NT2/D1 (cell line): ENCODE data around the gene FAM237B.
A peak's percentile ranks its signal among the peaks of the same experiment; 100 is the strongest.
"Not testable (repeated sequence)": the region's sequence is repeated elsewhere in the genome, so short reads cannot be mapped to it uniquely, and the experiment has no call there.

Source experiments
- DNase-seq: peaks from one replicate; pipeline ENCODE4 v3.0.0-alpha.2; 2011; ENCODE audit warnings: low read depth, low spot score
- H3K27me3 ChIP-seq: 2 replicates; pipeline ENCODE4 v1.6.0; 2011; ENCODE audit warnings: mild to moderate bottlenecking; ENCODE audit not compliant: insufficient read length, insufficient read depth
- H3K36me3 ChIP-seq: 2 replicates; pipeline ENCODE4 v1.6.1; 2011; ENCODE audit warnings: mild to moderate bottlenecking, low read length, mixed read lengths; ENCODE audit not compliant: insufficient read depth, insufficient read length
- H3K4me1 ChIP-seq: 2 replicates; pipeline ENCODE4 v1.5.1; 2011; ENCODE audit not compliant: insufficient read depth, insufficient read length
- H3K4me3 ChIP-seq: 2 replicates; pipeline ENCODE4 v1.5.1; 2011; ENCODE audit warnings: low read depth; ENCODE audit not compliant: insufficient read length
- H3K9ac ChIP-seq: 2 replicates; pipeline ENCODE4 v1.6.0; 2011; ENCODE audit warnings: low read depth; ENCODE audit not compliant: insufficient read length
- H3K9me3 ChIP-seq: 2 replicates; pipeline ENCODE4 v1.5.1; 2011; ENCODE audit warnings: mild to moderate bottlenecking, low read length; ENCODE audit not compliant: insufficient read depth
- SUZ12 ChIP-seq: IDR thresholded peaks from 2 replicates; pipeline ENCODE4 v1.6.1; 2011; ENCODE audit not compliant: insufficient read length, insufficient read depth; ENCODE audit errors: extremely low read depth
- YY1 ChIP-seq: IDR thresholded peaks from 2 replicates; pipeline ENCODE4 v1.6.1; 2011; ENCODE audit not compliant: insufficient read length, insufficient read depth
- ZNF274 ChIP-seq: IDR thresholded peaks from 2 replicates; pipeline ENCODE4 v1.6.1; 2011; ENCODE audit warnings: mild to moderate bottlenecking, low read depth, low read length

FAM237B gene

DNA sequence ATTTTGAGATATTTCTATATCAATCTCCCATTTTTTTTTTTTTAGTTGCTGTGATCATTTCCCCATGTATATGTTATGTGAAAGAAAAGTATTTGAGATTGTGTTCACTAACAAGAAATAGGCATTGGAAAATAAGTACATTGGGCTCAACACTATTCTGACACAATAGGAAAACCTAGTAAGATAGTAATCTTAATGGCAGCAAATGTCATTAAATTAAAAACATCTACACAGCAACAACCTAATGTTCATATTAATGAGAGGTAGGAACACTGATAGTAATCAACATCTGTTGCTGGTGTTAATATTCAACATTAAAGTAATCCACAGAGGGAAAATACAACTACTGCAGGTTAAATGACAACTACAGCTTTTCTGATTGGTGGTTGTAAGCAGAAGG, 23.9 kb upstream of the FAM237B start:
- no peak overlapping the region for H3K4me3 ChIP-seq
- no peaks in the 10 kb centered on the region for H3K4me1 ChIP-seq
- no peaks in the 10 kb centered on the region for H3K9me3 ChIP-seq
- TF ChIP-seq SUZ12 (no peak), YY1 (no peak), ZNF274 (no peak)
- no peak for DNase-seq
- H3K9ac ChIP-seq = no peak overlapping the region
- H3K36me3 ChIP-seq = no peaks in the 10 kb centered on the region
- H3K27me3 ChIP-seq = no peaks in the 10 kb centered on the region

DNA sequence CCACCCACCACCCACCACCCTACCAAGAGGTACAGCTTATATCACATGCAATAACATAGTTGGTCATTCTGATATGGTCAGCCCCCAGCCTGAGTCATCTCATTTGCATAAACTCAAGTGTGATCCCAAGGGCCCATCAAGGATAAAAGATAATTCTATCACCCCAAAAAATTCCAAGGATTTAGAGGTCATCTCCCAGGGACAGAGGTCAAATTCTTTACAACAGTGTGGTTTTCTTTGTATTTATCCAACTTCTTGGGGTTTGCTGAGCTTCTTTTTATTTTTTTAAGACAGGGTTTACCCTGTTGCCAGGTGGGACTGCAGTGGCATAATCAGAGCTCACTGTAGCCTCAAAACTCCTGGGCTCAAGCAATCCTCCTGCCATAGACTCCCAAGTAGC, 16.0 kb upstream of the FAM237B start:
- no peaks in the 10 kb centered on the region for H3K4me1 ChIP-seq
- no peak for TF ChIP-seq SUZ12
- DNase-seq = no peak
- H3K36me3 ChIP-seq = no peaks in the 10 kb centered on the region
- no peaks in the 10 kb centered on the region for H3K27me3 ChIP-seq
- H3K9me3 ChIP-seq = no peaks in the 10 kb centered on the region
- H3K4me3 ChIP-seq = no peak overlapping the region
- no peak overlapping the region for H3K9ac ChIP-seq

DNA sequence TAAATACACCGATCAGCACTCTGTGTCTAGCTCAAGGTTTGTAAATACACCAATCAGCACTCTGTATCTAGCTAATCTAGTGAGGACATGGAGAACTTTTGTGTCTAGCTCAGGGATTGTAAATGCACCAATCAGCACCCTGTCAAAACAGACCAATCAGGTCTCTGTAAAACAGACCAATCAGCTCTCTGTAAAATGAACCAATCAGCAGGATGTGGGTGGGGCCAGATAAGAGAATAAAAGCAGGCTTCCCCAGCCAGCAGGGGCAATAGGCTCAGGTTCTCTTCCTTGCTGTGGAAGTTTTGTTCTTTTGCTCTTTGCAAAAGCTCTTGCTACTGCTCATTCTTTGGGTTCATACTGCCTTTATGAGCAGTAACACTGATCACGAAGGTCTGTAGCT, 13.8 kb upstream of the FAM237B start:
- not testable (repeated sequence) for H3K9me3 ChIP-seq

DNA sequence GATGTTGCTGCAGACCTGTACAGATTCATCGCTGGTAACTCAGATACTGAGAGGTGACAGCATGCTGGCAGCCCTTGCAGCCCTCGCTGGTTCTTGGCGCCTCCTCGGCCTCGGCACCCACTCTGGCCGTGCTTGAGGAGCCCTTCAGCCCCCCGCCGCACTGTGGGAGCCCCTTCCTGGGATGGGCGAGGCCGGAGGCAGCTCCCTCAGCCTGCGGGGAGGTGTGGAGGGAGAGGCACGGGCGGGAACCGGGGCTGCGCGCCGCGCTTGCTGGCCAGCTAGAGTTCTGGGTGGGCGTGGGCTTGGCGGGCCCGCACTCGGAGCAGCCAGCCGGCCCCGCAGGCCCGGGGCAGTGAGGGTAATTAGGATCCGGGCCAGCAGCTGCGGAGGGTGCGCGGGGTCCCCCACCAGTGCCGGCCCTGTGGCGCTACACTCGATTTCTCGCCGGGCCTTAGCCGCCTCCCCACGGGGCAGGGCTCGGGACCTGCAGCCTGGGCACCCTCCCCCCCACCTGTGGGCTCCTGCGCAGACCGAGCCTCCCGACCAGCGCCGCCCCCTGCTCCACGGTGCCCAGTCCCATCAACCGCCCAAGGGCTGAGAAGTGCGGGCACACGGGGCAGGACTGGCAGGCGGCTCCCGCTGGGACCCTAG, 13.2 kb upstream of the FAM237B start:
- no peak for TF ChIP-seq ZNF274
- no peak for TF ChIP-seq YY1
- H3K36me3 ChIP-seq = no peaks in the 10 kb centered on the region
- no peaks in the 10 kb centered on the region for H3K4me1 ChIP-seq
- H3K27me3 ChIP-seq = no peaks in the 10 kb centered on the region
- no peak overlapping the region for H3K4me3 ChIP-seq
- no peaks in the 10 kb centered on the region for H3K9me3 ChIP-seq
- no peak overlapping the region for H3K9ac ChIP-seq
- no peak for DNase-seq

More for the DNA sequence above, 13.8 kb upstream of the FAM237B start:
- H3K4me3 ChIP-seq, DNase-seq, H3K9ac ChIP-seq, H3K4me1 ChIP-seq, H3K36me3 ChIP-seq, H3K27me3 ChIP-seq: not testable (repeated sequence)

DNA sequence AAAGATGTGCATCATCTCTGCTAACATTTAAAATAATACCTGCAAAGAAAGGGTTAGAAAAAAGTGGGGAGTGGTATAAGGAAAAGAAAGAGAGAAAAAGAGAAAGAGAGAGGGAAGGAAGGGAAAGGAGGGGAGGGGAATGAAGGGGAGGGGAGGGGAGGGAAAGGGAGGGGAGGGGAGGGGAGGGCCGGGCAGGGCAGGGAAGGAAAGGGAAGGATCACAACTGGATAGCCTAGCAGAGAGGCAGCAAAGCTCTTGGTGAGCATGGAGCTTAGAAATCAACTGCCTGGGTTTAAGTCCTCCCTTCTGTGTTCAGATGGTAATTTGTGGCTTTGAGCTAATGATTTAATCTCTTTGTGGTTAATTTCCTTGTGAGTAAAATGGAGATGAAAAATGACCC, 5.4 kb upstream of the FAM237B start:
- Histone ChIP-seq H3K4me3 (no peak overlapping the region), H3K36me3 (no peaks in the 10 kb centered on the region), H3K4me1 (no peaks in the 10 kb centered on the region), H3K9ac (no peak overlapping the region), H3K27me3 (peaks cover 20% of the 10 kb centered on the region), H3K9me3 (no peaks in the 10 kb centered on the region)
- no peak for DNase-seq
- TF ChIP-seq YY1 (no peak), SUZ12 (no peak), ZNF274 (no peak)

DNA sequence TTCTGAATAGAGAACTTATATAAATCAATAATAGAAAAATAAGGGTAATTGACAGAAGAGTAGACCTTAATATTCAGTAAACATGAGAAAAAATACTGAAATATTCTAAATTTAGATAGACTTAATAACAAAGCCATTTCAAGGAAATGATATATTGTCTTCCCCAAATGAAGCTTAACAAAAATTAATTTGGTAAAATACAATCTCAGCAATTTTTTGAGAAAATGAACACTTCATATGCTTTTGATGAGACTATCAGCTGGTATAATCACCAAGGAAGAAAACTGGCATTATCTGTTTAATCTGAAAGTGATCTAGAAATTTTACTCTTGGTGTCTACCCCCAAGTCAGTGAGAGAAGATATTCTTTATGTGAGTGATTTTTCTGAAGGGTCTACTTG, 1.7 kb upstream of the FAM237B start:
- H3K27me3 ChIP-seq = peaks cover 45% of the 10 kb centered on the region
- no peaks in the 10 kb centered on the region for H3K4me1 ChIP-seq
- TF ChIP-seq YY1 = no peak
- no peak for TF ChIP-seq SUZ12
- no peak for TF ChIP-seq ZNF274

DNA sequence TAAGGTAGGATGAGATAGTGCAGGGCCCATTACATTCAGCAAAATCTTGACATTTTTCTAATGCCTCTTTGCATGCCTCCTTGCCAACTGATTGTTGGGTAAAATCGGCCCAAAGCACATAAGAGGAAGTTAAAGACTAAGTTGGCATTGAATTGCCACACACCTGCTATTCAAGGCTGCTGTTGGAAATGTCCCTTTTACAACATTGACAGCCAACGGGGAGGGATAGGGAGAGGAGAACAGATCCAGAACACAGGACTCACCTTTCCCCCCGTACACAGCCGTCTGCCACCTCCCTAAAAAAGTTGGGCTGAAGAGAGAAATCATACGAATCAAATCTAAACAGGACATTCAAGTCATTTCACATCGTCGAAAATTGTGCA, 695 bp downstream of the FAM237B start:
- Histone ChIP-seq H3K9ac (peak overlapping the region; percentile 51), H3K9me3 (no peaks in the 10 kb centered on the region), H3K36me3 (no peaks in the 10 kb centered on the region), H3K27me3 (peaks cover 45% of the 10 kb centered on the region), H3K4me1 (no peaks in the 10 kb centered on the region), H3K4me3 (peak overlapping the region; percentile 46)
- DNase-seq = no peak
- TF ChIP-seq ZNF274 (no peak), YY1 (no peak), SUZ12 (no peak)

More for the DNA sequence above, 1.7 kb upstream of the FAM237B start:
- no peaks in the 10 kb centered on the region for H3K36me3 ChIP-seq
- DNase-seq = no peak
- no peak overlapping the region for H3K9ac ChIP-seq
- H3K4me3 ChIP-seq = no peak overlapping the region
- no peaks in the 10 kb centered on the region for H3K9me3 ChIP-seq

DNA sequence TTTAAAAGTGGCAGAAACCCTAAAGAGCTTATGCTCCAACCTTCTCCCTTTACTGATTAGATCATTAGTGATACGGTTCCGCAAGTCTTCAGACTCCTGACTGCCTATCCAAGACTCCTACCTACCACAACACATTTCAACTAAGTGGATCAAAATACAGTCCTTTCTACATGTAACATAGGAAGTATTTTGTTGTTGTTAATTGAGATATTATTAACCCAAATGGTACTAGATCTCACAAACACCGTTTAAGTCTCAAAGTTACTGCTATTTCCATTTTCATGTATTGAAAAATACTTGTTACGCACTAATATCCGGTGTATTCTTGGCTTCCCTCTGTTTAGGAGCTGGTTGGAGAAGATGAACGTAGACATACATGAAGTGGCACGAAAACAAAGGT, 1.1 kb downstream of the FAM237B start:
- Histone ChIP-seq H3K4me3 (no peak overlapping the region), H3K9me3 (no peaks in the 10 kb centered on the region), H3K27me3 (peaks cover 45% of the 10 kb centered on the region), H3K36me3 (no peaks in the 10 kb centered on the region), H3K4me1 (no peaks in the 10 kb centered on the region), H3K9ac (no peak overlapping the region)
- DNase-seq = no peak
- TF ChIP-seq YY1 (no peak), SUZ12 (no peak), ZNF274 (no peak)
